Stimulated activated CD4-positive, alpha-beta T cell treated with anti-CD3 and anti-CD28 coated beads, Interleukin-12 subunit alpha, Interleukin-12 subunit beta, amount 100 ng/mL, for 4 hours (primary cell): ENCODE results near the gene TMEM125.

Experiments
- DNase-seq: peaks from one replicate; pipeline ENCODE4 v3.0.0-alpha.2; 2020

TMEM125 gene

GRCh38 chr1:43247256-43247921, 22.4 kb upstream of the TMEM125 start:
- DNase-seq = no peak

GRCh38 chr1:43250351-43250761, 19.4 kb upstream of the TMEM125 start:
- no peak for DNase-seq

GRCh38 chr1:43251024-43251423, 18.8 kb upstream of the TMEM125 start:
- DNase-seq = no peak

- no peak for DNase-seq
Observed at GRCh38 chr1:43252225-43252624, 17.6 kb upstream of the TMEM125 start.

- DNase-seq = no peak
Observed at GRCh38 chr1:43253173-43253572, 16.6 kb upstream of the TMEM125 start.

- no peak for DNase-seq
Observed at GRCh38 chr1:43253876-43254275, 15.9 kb upstream of the TMEM125 start.

GRCh38 chr1:43255438-43256210, 14.2 kb upstream of the TMEM125 start:
- no peak for DNase-seq

GRCh38 chr1:43256675-43257570, 12.9 kb upstream of the TMEM125 start:
- no peak for DNase-seq

GRCh38 chr1:43258370-43258769, 11.4 kb upstream of the TMEM125 start:
- no peak for DNase-seq

- no peak for DNase-seq
Observed at GRCh38 chr1:43265431-43265830, 4.4 kb upstream of the TMEM125 start.

- no peak for DNase-seq
Observed at GRCh38 chr1:43266881-43267280, 2.9 kb upstream of the TMEM125 start.

GRCh38 chr1:43267291-43267805, 2.4 kb upstream of the TMEM125 start:
- no peak for DNase-seq

- DNase-seq = no peak
Observed at GRCh38 chr1:43267818-43268425, 1.9 kb upstream of the TMEM125 start.

- DNase-seq = peak; percentile 10
Observed at GRCh38 chr1:43270421-43271095, 775 bp downstream of the TMEM125 start.

GRCh38 chr1:43271186-43272118, 1.7 kb downstream of the TMEM125 start:
- DNase-seq = no peak

GRCh38 chr1:43272161-43272560, 2.4 kb downstream of the TMEM125 start:
- DNase-seq = no peak

GRCh38 chr1:43272576-43273571, 3.1 kb downstream of the TMEM125 start:
- DNase-seq = no peak

- no peak for DNase-seq
Observed at GRCh38 chr1:43273708-43274107, 3.9 kb downstream of the TMEM125 start.

GRCh38 chr1:43274125-43274803, 4.5 kb downstream of the TMEM125 start:
- peak; percentile 7 for DNase-seq
